ENCODE results near the gene XPNPEP2.

XPNPEP2 gene

DNA sequence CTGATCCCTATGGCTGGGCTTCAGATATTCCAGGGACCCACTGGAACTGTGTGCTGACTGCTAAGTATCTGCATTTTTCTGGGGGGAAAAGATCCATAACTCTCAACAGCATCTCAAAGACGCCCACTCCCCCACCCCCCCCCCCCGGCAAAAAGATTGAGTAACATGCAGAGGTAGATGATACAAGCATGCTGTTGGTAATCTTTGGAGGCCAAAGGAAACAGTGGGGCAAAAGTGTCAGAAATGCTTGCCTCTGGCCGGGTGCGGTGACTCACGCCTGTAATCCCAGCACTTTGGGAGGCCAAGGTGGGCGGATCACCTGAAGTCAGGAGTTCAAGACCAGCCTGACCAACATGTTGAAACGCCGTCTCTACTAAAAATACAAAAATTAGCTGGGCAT lies 12.2 kb downstream of the XPNPEP2 start:
- no peak for DNase-seq

DNA sequence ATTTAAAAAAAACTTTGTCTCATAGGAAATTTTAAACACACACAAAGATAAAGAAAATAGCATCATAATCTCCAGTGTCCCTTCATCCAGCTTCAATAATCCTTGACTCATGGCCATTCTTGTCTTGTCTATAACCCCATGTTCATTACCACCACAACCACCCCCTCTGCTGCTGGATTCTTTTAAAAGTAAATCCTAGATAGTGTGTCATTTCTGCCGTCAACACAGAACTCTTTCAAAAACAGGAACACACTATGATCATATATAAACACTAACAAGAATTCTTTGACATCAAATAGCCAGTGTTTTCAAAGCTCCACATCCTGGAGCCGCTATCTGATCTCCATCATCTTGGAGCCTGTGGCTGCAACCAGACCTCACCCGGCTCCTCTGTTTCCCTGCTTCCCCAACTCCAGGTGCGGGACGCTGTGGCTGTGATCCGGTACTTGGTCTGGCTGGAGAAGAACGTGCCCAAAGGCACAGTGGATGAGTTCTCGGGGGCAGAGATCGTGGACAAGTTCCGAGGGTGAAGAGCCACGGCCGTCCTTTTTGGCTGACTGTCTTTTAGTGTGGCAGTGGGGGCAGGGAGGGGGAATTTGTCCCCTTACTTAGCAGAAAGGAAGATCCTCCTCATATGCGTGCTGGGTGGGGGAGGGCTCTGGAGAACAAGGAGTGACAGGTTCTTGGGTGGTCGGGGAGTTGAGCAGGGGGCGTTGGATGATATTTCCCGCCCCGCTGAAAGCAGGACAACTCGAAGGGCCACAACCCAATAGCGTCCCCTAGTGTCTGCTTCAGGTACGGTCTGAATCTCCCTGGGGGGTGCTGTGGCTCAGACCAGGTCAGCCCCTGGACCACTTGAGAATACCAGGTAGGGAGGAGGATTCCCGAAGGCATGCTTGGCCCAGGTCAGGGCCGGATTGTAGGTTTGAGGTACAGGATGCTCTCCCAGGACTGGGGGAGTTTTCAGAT lies 15.6 kb downstream of the XPNPEP2 start:
- no peak for DNase-seq

DNA sequence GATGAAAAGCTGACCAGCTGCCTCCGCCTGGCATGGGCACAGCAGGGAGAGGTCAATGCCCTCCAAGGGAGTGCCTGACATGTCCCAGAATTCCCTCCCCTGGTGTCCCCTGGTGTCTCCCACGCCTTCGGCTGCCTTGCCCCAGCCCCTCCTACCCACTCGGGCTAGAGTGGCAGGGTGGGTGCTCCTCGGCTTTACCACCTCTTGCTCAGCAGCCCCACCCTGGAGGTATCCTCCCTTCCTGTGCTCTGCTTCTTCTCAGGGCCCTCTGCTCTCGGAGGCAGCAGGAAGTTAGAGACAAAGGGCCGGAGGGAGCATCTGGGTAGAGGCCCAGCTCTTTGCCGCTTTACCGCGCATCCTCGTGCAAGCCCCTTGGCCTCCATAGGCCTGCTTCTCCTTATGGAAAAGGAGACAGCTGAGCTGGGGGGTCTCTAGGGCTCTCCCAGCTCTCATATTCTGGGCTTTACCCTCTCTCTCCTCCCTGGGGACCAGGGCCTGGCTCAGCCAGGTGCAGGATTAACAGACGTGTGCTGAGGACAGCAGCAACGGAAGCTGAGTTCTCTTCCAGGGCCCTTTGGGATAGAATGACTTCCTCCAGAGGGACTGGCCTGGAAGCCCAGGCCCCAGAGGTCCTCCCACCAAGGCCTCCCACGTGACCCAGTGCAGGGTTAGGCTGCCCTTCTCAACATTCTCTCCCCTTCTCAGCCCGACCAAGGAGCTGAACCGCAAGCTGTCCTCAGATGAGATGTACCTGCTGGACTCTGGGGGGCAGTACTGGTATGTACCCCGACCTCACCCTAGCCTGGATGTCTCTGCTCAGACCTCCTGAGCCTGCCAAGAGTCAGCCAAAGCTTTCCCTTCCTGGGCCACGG lies 17.2 kb downstream of the XPNPEP2 start:
- no peak for DNase-seq

DNA sequence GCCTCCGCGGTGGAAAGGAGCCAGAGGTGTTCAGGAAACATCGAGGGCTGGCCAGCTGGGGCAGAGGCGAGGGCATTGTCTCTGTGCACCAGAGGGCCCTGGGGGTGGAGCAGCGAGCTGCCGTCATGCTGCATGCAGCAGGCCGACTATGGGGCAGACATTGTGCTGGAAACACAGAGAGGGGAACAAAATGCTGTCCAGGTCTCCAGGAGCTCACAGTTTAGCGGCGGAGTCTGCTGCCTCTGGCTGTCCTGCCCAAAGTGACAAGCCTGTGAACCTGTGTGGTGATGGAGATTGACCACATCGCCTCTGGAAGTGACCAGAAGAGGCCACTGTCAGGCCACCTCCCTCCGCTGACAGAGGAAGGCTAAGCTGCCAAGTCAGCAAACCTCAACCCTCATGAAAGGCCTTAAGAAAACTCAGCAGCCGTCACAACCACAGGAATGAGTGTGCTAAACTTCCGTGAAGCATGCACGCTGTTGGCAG lies 20.8 kb downstream of the XPNPEP2 start:
- peak; percentile 70 for DNase-seq

DNA sequence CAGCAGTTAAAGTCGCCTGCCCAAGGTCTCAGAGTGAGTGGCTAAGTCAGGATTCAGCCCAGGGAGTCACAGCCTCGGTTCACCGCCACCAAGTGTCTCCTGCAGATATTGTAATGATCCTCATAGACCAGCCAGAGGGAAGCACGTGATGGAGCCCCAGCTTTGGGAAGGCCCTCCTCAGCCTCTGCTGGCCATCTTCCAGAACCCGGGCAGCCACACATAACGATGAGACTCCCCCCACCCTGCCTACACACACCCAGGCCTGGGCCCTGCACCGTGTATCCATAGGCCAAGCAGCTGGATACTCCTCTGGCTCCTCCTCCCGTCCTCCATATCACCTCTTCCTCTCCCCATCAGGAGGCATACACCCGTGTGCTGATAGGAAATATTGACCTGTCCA lies 21.4 kb downstream of the XPNPEP2 start:
- no peak for DNase-seq

DNA sequence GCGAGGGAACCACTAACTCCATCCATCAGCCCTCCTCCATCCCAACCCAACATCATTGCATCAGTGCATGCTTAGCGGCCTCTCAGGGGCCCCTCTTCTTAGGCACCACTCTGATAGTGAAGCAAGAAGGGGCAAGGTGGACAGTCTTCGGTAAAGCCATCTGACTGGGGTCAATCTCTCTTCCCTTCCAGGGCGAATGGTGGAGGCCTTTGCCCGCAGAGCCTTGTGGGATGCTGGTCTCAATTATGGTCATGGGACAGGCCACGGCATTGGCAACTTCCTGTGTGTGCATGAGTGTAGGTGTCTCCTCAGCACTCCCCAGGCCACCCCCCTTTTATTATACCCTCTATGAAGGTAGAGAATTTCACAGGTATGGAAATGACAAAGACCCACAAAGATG lies 22.2 kb downstream of the XPNPEP2 start:
- DNase-seq: no peak

DNA sequence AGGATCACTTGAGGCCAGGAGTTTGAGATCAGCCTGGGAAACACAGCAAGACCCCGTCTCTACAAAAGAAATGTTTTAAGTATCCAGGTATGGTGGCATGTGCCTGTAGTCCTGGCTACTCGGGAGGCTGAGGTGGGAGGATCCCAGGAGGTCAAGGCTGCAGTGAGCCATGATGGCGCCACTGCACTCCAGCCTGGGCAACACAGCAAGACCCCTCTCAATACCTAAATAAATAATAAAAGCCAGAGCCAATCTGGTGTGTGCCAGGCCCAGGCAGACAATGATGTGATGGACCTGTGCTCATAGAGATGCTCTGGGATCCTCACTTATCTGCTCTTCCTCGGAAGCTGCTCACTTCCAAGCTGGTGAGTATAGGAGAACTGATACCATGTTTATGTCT lies 22.8 kb downstream of the XPNPEP2 start:
- DNase-seq: no peak

DNA sequence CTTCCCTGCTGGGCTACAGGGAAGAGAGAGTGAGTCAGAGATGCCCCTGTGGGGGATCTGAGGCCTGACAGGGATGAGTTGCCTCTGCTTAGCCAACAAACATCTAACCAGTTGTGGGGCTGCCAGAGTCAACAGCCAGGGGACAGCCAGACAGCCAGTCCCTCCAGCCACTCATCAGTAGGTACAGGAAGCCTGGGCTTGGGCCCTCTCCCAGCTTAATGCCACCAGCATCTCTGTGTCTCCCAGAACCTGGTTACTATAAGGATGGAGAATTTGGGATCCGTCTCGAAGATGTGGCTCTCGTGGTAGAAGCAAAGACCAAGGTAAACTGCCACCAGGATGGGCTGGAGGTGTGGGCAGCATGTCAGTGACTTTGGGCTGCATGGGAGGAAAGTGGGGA lies 23.7 kb downstream of the XPNPEP2 start:
- no peak for DNase-seq

DNA sequence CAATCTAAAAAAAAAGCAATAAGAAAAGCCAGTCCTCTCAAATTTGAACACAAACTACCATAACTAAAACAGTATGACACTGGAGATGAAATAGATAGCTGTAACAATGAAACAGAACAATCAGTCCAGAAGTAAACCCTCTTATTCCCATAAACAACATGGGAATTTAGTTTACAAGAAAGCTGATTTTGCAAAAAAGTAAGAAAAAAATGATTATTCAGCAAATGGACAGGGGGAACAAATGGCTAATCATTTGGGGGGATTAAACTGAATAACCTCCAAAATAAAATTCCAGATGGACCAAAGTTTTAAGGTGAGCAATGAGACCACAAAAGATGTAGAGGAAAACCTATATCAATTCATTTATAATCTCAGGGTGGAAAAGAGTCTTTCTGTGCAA lies 24.9 kb downstream of the XPNPEP2 start:
- no peak for DNase-seq

DNA sequence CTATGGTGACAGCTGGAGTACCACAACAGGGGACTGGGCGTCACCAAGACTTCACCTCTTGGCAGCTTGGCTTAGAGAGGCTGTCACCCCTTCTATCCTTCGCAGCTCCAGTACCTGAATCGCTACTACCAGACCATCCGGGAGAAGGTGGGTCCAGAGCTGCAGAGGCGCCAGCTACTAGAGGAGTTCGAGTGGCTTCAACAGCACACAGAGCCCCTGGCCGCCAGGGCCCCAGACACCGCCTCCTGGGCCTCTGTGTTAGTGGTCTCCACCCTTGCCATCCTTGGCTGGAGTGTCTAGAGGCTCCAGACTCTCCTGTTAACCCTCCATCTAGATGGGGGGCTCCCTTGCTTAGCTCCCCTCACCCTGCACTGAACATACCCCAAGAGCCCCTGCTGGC lies 29.4 kb downstream of the XPNPEP2 start:
- no peak for DNase-seq

DNA sequence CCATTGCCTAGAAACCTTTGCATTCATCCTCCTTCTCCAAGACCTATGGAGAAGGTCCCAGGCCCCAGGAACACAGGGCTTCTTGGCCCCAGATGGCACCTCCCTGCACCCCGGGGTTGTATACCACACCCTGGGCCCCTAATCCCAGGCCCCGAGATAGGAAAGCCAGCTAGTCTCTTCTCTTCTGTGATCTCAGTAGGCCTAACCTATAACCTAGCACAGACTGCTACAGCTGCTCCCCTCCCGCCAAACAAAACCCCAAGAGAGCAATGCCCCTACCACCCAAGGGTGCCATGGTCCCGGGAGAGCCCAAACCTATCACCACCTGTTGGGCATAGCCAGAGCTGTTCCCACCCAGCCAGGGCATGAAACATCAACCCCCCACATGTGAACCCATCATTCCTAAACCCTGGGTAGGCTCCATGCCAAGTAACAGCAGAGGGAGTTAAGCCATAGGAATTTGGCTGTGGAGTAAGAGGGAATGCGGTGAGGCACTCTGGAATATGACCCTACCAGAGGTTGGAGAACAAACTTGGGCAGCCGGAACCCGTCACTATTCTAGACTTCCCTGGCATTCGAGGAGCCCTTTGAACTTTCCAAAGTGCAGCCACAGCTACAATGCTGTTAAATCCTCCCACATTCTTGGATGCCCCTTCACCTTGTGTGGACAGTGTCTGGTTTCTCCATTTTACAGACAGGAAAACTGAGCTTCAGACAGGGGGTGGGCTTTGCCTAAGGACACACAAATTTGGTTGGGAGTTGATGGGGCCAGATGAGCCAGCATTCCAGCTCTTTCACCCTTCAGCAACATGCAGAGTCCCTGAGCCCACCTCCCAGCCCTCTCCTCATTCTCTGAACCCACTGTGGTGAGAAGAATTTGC lies 30.0 kb downstream of the XPNPEP2 start:
- no peak for DNase-seq

DNA sequence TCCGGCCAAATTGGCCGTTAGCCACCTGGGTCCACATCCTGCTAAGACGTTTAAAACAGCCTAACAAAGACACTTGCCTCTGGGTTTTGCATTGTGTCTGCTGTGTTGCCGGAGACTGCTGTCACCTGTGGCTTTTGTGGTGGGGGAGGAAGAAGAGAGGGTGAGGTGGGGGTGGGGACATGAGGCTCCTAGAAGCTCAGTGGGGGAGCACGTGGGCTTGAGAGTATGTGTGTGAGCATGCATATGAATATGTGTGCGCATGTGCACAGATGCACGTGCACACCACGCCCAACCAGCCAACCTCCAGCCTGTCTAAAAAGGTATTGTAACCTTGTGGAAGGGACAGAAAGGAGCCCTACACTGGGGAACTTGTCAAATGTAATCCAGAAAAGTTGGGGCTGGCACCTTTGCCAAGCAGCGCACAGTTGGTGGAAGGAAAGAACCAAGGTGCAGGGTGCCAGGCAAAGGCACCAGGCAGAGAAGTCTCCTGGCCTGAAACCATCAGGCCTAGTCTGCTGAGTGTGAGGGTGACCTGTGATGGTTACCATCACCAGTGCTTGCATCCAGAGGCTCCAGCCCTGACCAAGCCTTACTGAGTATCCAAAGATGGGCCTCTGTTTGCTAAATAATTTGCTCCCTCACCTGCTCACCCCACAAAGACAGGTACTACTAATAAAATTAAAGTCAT lies 30.8 kb downstream of the XPNPEP2 start:
- DNase-seq: peak; percentile 81

DNA sequence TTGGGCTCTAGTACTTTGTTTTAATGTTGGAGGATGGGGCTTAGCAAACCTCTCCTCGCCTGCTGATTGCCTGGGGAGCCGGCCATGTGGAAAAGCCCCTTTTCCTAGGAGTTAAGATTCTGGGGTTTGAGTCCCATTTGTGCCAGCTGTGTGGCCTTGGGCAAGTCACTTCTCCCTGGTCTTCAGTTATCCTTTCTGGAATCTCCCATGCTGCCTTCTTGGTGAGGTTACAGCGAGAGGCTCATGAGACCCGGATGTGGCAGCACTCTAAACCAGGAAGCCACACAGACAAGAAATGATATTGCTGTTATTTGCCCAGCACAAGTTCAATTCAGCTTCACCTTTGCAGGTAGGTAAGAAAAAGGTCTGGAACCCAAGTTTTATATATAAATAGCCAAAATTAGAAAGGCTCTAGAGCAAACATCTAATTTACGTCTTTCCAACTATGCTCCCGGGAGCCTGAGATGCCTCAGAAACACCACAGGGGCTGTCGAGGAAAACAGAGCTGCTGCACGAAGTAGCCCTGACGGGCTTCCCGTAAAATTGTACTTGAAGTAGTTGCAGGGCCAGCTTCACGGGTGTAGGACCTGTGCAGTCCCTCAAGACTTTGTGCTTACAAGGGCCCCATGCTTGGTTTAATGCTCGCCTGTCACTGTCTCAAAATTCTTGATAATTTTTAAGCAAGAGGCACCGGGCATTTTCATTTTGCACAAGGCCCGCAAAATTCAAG lies 32.7 kb downstream of the XPNPEP2 start:
- DNase-seq: peak; percentile 53

DNA sequence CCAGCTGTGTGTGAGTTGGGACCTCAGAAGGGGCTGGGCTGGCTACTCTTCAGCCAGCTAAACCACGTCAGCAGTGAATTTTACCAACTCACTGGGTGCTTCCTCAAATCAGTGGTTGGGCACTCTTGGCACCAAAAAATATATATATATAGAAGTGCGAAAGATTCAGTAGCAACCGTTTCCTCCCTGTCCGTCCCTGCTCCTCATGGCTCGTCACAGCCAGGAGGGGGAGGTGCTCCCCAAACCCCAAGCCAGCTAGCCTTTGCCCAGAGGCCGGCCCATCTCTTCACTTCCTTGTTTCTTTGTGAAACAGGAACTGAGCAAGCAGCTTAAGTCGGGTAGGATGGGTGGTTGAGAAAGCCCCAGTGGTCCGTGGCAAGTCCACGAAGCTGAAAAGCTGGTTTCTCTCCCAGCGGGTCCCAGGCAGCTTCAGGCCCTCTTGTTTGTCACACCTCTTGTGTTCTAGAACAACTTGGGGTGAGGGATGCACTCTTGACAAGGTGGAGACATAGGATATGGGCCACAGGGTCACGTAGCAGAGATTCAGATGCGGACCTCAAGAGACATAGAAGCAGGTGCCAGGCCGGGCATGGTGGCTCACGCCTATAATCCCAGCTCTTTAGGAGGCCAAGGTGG lies 34.1 kb downstream of the XPNPEP2 start:
- DNase-seq: peak; percentile 31

DNA sequence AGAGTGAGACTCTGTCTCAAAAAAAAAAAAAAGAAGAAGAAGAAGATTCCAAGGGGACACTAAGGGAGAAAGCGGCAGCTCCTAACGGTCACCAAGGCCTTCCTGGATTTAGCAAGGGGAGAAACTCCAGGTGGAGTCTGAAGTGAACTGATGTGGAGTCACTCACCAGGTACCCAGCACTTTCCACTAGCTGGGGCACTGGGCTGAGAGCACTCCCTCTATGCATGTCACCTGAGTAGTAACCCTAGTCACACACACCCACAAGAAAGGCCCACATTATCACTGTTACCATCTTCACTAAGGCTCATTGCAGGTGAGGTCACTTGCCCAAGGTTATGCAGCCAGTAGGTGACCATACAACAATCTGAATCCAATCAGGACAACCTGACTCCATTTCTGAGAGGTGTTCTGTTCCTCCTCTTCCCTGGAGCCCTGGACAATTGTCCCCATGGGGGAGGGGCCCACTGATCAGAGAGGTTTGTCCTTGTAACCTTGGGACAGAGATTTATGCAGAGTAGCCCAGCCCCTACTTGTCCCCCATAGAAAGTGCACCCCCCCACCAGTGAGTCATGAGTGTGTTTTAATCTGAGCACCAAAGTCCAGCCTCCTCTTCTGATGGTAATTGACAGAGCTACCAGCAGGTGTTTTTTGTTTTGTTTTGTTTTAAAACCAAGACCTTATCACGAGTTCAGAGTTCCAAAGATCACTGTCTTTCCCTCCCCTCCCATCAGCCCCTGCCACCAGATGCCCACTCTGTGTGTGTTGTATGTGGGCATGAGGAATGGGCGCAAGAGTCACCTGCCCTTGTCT lies 35.1 kb downstream of the XPNPEP2 start:
- DNase-seq: no peak

DNA sequence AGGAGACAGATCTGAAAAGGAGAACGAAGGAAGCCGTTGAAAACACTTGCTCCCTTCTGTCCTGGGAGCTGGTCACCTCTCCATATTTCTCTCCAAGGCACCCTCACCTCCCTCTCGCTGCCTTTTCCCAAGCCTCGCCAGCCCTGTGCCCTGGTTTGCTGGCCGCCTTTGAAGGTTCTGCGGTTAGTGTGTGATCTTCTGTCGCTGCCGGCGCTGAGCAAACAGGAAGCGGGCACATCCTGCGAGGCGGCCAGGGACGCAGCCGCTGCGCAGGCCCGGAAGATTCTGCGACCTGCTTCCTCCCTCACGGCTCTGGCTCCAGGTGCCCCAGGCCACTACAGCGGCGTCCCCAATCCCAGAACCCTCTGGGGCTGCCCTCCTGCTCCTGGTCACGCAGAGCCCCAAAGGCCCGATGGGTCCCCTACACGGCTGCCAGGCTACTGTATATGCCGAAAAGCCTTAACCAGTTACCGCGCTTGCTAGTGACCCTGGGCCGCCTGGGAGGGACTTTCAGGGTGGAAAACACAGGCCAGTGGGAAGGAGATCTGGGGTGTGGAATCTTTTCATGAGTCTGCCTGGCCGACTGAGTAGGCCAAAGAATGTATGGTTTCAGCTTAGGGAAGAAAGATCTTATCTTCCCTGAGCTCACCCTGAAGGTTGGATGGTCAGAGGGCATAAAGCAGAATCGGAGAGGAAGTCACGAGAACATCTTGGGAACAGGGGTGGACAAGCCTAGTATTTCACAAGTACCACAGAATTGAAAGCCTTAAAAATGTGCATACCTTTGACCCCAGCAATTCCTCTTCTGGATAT lies 38.6 kb downstream of the XPNPEP2 start:
- DNase-seq: peak; percentile 80

DNA sequence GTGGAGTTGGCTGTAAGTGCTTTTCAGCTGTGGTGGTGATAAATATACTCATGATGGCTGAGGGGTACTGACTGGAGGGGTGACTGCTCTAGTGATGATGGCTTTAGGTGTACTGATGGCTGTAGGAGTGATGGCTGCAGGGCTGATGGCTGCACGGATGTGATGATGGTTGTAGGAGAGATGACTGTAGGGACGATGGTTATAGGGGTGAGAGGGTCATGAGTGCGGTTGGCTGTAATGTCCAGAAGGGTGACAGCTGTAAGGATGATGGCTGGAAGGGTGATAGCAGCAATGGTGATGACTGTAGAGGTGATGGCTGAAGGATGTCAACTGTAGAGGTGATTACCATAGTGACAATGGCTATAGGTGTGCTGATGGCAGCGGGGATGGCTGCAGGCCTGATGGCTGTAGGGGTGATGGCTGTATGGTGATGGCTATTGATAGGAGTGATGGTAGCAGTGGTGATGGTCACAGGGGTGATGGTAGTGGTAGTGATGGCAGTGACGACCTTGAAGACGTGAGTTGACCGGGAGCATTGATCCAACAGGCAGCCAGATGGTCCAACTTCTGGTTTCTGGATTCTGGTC lies 40.4 kb downstream of the XPNPEP2 start:
- DNase-seq: no peak

DNA sequence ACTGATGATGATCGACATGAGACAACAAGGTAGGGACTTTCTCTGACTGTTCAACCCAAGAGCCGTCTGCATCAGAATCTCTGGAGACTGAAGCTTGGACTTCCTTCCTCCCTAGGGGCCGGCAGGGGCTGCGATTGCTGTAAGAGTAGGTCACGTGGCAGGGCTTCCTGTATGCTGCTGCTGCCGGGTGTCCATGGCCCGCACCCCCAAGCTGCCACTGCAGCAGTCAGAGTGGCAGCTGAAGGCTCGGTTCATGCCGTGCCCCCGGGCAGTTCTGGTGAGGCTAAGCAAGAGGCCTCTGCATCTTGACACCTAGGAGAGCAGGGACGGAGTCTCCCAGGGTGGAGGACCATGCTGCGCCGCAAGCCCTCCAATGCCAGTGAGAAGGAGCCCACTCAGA lies 41.0 kb downstream of the XPNPEP2 start, which contains the start of gene SASH3:
Gene SASH3, plus strand, starts transcription at position 203 of the 400 bp plus-strand sequence. Its CDS starts 149 bp downstream, at position 352.
- DNase-seq: peak; percentile 65
